Spleen (tissue), 7 donors: ENCODE data around the gene B3GAT1.

Experiments
- CTCF ChIP-seq, 11 experiments: fragments of 200-600 bp in 7 of 11; fragments of 450-650 bp in 4 of 11; sonication (generic) in 4 of 11; IDR thresholded peaks in 8 of 11; conservative IDR thresholded peaks in 3 of 11; 1 replicate in 7 of 11; 2 replicates in 4 of 11; pipeline versions ENCODE4 v1.4.0 to v1.8.0; 2016 to 2021; ENCODE audit warnings: antibody characterized with exemption in 11 of 11, inconsistent platforms in 4 of 11, mild to moderate bottlenecking in 1 of 11
- POLR2A ChIP-seq, 3 donors: fragments of 450-650 bp; IDR thresholded peaks; one replicate each; pipeline ENCODE4 v1.5.1; 2017; ENCODE audit warnings: antibody characterized with exemption in 3 of 3, mild to moderate bottlenecking in 1 of 3
- donor health status: DM: no; HTN: no; CAD: no; lungs with moderate emphysema.
- donor health status: DM: no; HTN: no; CAD: no.
- donor health status: DM: no; HTN: no; CAD: no.

DNA sequence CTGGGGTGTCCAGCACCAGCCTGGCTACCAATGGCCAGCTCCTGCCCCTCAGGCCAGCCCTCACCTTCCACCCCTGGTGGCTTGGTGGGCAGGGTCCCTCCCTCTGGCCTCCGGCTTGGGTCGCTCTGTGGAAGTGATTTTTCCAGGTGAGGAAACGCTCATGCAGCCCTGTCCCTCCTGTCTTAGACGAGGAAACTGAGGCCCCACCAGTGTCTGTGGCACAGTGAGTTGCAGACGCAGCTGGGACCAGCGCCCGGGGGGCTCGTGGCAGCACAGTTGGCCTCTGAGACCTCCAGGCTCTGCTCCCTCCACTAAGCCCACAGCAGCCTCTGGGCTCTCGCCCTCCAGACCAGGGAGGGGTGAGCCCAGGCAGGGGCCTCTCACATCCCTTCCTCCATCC is 6.2 kb downstream of the B3GAT1 start:
- TF ChIP-seq CTCF (IDR thresholded peaks at IDR 0.05 in 8 of 11, conservative IDR thresholded peaks at IDR 0.05 in 3 of 11) (no peak), POLR2A (IDR thresholded peaks at IDR 0.05) (no peak)
